Stimulated activated CD8-positive, alpha-beta memory T cell treated with anti-CD3 and anti-CD28 coated beads, Interleukin-7, amount 100 ng/mL, for 24 hours (primary cell): ENCODE results near the gene OR4E2.
"Not testable (repeated sequence)": the region's sequence is repeated elsewhere in the genome, so short reads cannot be mapped to it uniquely, and the experiment has no call there.

Experiments used
- DNase-seq: peaks from one replicate; pipeline ENCODE4 v3.0.0-alpha.2; 2020; ENCODE audit warnings: low read depth

The OR4E2 gene, protein sequence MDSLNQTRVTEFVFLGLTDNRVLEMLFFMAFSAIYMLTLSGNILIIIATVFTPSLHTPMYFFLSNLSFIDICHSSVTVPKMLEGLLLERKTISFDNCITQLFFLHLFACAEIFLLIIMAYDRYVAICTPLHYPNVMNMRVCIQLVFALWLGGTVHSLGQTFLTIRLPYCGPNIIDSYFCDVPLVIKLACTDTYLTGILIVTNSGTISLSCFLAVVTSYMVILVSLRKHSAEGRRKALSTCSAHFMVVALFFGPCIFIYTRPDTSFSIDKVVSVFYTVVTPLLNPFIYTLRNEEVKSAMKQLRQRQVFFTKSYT

DNA sequence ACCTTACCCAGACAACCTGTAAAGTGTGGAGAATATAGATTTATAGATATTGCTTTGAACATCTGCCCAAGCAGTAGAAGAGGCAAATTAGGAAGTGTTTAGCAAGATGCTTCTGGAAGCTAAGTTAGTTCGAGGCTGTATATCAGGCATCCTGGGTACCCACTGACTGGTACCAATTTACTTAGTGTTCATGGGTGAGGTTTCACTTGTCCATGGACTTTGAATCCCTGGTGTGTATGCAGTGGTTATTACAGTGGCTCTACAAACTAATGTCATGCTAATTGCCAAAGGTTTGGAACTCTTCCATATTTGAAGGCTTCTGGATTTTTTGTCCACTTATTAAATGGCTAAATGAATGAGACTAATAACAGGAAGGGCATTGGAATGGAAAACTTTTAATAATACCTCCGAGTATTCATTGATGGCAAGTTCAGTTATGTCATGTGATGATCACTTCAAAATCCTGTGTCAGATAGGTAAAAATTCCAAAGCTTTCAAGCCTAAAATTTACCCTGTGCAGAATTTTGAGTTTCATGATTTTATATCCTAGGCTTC, at the start of gene OR4E2:
OR4E2 (plus strand) TSS at position 505 of the 555 bp plus-strand sequence. CDS start 11,248 bp downstream, outside the sequence.
- no peak for DNase-seq

DNA sequence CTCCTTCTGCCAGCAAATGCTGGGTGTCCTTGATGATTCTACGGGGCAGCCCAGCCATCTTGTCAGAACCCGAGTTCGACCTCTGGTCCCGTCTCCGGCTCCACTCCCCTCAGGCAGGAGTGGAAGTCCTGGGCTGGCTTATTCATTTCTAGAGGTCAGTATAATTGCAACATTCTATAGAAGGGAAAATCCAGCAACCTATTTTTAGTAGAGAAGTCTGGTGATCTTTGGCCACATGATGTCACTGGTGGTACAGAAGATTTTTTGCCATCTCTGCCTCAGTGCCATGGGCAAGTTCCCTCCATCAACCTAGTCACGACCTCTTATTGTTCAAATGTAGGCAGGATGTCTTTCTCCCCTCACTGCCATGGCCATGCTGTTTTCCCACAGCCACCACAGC, 41.3 kb upstream of the OR4E2 start:
- no peak for DNase-seq

DNA sequence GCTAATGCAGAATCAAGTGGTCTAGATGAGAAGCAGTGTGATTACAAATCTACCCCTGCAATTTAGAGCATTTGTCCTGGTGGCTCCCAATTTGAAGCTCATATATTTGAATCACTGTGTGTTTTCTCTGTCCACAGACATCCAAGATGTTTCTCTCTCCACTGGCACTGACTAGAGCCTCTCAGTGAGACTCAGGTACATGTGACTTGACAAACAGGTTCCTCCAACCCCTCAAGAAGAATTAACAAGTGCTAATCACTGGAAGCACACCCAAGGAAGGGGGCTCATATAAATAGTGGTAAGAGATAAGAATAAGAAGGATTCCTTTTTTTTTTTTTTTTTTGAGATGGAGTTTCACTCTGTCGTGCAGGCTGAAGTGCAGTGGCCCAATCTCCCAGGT, 39.4 kb upstream of the OR4E2 start:
- DNase-seq: no peak

DNA sequence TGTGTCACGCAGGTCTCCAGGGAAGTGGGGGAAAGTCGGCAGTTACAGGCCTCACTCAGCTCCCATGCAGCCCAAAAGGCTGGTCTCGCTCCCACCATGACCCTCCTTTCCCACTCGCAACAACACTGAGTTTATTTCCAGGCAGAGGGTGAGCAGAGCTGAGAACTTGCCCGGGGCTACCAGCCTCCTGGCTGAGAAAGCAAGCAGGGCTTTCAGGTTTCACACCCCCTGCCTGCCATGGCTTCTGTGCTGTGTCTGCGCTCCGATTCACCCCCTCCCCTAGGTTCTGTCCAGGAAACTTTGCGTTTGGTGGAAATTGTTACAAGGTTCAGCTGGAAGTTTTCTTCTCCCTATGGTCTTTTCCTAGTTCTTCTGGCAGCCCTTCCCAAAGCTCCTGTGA, 36.0 kb upstream of the OR4E2 start:
- DNase-seq: no peak

DNA sequence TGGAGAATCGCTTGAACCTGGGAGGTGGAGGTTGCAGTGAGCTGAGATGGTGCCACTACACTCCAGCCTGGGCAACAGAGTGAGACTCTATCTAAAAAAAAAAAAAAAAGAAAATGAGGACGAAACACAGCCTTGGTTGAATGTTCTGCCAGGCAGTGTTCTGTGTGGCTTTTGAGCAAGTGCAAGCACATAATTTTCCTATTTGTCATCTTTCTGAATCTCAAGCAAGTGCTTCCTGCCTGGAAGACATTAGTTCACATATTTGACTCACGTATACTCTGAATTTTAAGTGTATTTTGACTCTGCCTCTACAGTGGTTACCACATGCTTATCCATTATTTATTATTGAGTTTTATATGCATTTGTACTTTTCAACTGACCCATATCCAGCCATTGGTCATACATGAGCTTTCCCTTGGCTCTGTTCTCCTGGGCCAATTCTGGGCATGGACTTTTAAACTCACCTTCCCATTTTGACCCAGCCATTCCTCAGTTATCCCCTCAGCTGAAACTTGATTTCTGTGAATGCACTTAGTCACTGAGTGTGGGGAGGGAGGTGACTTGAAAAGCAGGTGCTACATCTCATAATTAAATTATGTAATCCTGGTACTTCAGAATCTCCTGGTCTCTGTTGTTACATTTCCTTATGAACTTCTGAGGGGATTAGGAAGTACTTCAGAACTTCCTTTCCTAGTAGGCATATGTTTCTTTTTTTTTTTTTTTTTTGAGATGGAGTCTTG, 27.0 kb upstream of the OR4E2 start:
- DNase-seq: no peak

DNA sequence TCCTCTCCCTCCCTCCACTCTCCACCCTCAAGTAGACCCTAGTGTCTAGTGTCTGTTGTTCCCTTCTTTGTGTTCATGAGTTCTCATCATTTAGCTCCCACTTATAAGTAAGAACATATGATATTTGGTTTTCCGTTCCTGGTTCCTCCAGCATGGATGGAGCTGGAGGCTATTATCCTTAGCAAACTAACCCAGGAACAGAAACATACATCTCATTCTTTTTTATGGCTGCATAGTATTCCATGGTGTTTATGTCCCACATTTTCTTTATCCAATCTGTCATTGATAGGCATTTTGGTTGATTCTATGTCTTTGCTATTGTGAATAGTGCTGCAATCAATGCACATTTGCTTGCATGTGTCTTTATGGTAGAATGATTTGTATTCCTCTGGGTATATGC, 23.1 kb upstream of the OR4E2 start:
- DNase-seq: not testable (repeated sequence)

DNA sequence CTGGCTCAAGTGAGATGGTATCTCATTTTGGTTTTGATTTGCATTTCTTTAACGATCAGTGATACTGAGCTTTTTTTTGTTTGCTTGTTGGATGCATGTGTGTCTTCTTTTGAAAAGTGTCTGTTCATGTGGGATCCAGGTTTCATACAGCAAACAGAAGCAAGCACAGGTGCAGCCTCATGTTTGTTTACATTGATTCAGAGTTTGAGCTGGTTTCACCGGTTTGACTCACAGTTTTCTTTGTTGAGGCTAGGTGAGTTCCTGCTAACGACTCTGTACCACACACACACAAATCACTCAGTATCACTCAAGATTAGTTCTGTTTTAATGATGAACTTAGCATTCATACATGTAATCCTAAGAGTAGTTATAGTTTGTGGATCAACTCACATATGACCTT, 22.6 kb upstream of the OR4E2 start:
- no peak for DNase-seq

DNA sequence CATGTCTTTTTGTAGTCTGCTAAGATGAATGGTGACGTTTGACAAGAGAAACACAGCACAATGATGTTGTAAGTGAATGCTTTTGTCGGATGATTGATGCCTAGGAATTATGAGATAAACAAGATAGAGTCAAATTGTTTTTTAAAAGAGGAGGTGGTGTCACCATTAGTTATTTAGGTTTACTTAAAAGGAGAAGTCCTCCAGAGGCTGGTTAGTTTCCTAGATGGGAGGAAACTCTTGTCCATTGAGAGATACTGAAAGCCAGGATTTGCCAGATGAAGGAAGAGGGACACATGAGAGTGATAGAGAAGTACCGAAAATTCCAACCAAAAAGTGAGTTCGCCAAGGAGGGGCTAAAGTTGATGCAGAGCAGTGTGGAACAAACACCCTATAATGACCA, 18.8 kb upstream of the OR4E2 start, which contains the start of gene OR10G2:
OR10G2 (minus strand) TSS at position 101 of the 400 bp plus-strand sequence; CDS start at position 3, 98 bp downstream.
- DNase-seq: no peak

DNA sequence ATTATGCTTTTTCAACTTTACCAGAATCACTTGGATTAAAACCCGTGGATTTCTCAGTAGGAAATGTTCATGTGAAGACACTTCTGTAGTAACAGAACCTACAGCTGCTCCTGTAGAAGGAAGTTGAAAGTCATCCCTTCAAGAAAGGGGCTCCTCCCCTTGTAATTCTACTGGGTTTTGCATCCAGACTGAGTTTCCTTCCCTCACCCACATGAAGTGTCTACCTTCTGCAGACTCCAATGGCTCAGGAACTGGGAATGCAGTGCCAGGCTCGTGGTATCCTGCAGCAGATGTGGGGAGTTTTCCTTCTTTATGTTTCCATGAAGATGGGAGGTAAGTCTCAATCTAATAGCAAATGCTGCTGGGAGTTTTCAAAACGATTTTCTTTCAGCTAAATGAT, 11.0 kb upstream of the OR4E2 start:
- no peak for DNase-seq

DNA sequence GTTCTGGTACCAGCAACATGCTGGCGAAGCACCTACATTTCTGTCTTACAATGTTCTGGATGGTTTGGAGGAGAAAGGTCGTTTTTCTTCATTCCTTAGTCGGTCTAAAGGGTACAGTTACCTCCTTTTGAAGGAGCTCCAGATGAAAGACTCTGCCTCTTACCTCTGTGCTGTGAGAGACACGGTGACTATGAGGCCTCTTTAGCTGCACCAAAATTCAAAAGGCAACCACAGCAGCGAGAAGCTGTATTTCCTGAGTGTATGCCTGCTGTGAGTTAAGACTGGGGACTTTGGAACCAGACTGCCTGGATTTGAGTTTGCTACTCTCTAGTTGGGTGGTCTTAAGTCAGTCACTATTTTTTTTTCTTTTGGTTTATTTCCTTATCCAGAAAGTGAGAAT, 10.2 kb upstream of the OR4E2 start:
- no peak for DNase-seq

DNA sequence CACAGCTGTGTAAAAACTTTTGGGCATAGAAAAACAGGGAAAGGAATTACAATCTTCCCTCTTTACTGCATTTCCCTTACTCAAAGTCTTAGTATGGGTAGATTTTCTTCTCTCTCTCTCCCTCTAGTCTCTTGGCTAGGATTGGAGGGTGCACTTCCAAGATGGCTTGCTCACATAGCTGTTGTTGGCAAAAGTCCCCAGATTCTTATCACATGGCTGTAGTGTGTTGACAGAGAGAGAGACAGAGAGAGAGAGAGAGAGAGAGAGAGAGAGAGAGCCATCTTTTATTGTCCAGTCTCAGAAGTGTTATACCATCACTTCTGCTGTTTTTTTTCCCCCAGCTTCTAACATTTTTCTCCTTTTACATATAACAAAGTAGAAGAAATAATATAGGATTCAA, 6.3 kb upstream of the OR4E2 start:
- DNase-seq: no peak

DNA sequence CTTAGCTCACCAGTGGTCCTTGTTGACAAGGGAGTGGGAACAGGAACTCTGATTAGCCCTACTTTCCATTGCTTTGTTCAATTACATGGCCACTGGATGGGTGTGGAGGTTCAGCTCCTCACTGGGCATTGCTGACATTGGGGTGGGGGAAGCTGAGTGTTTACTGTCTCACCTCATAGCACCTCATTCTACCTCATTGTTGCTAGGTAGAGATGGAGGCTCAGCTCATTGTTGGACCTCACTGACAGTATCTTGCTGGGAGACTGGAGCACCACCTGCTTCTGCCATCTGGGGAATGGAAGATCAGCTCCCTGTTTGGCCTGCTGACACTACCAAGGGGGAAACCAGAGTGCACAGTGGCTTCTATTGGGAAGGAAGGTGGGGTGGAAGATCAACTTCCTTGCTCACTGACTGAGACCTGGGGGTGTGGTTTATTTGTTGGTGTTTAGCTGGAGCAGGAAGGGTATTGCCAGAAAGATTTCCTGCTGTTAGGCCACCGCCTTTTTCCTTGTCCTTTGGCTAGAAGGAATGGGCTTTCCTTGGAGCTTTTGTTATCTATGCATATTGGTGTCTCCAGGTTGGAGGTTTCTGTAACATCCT, 1.3 kb upstream of the OR4E2 start:
- DNase-seq: no peak

DNA sequence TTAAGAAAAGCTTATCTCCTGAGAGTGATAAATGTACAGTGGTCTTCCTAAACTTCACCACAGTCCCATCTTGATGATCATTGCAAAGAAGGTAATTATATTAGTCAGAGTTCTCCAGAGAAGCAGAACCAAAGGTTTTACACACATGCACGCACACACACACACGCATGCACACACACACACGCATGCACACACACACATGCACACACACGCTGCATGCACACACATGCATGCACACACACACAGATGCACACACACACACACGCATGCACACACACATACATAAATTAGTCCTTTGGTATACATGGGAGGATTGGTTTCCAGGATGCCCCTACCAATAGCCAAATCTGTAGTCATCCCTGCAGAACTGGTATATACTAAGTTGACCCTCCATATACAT, 580 bp downstream of the OR4E2 start:
- DNase-seq: no peak

DNA sequence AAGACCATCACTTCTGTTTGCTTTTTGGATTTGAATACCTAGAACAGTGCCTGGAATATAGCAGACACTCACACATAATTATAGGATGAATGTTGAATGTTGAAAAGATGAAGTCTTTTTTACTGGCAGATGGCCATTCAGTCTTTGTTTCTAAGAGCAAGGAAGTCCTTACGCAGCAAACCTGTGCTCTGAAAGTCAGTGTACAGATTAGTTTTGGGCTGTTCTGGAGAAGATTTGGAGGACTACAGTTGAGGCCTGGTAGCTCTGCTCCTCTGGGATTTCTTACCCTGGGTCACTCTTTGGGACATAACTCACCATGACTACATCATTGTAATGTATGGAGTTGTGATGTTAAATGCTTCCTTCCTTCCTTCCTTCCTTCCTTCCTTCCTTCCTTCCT, 3.3 kb downstream of the OR4E2 start:
- no peak for DNase-seq

DNA sequence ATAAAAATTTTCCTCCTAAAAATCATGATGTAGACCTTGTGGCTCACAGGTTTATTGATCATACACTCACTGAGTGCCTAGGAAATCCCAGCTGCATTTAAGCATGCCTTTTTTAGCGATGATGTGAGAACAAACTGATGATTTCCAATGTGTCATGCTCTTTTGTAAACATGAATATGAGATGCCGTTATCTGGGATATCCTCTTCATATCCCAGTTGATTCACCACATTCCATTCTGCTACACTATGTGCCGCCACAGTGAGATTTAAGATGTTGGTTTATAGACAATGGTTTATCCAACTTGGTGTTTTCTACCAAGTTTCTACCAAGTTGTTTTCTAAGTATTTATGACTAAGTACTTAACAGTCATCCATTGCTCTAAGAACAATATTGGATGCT, 14.7 kb downstream of the OR4E2 start:
- DNase-seq: no peak

DNA sequence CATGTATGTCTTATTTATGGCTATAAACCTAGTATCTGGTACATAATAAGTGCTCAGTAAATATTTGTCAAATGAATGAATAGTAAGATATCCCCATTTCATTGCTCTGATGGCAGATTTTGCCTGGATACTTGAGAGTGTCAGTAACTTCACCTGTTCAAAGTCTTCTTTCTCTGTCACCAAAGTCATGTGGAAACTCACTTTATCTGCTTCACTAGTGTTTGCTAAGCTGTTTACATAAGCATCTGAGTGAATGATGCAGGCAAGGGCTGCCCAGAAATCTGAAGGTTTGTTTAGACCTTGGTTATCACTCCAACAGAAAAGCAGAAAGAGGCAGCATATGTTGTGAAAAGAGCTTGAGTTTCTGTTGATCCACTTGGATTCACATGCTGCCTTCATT, 15.6 kb downstream of the OR4E2 start:
- no peak for DNase-seq

DNA sequence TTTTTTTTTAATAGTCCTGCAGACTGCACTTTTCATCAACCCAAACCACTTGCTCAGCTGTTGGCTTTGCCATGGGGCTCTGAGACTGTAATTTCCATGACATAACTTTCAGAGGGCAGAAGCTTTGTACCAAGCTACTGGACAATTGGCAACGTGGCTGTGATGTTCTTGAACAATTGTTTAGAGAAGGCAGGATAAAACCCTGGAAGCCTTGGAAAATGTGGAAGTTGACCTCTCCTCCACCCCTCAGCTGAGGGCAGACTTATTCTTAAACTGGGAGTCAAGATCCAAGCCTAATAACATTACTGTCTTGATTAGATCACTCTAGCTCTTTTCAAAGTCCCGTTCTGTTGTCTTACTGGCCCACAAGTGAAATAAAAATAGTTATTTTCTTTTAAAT, 17.7 kb downstream of the OR4E2 start:
- no peak for DNase-seq

DNA sequence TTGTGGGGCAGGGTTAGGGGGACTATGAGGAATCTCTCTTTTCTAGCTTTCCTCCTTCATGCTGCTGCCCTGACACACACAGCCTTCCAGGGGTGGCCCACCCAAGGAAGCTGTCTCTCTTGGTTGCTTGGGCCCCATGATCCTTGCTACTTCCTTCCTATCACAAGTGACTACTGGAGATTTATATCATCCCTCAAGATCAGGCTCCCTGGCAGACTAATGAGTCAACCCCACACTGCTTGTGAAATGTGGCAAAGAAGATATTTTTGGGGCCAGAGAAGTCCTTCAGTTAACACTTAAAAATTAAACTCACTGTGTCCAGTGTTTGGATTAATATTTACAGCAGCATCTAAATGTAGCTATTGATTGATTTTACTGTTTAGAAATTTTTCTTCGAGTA, 18.5 kb downstream of the OR4E2 start:
- no peak for DNase-seq

DNA sequence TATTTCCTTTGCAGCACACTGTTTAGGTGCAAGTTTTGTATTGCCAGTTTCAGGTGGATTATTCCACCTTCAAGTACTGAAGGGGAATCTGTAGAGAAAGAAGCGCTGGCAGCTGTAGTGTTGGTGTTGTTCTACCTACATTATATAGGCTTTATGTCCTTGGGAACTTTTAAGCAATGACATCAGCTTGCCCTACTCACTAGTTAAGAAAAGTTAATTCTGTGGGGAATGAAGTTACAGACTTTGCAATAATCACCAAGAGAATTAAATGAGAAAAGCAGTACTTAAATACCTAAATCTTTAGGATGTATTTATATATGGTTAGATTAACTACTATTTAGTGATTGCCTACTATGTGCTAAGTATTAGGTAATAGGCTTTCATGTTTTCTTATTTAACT, 20.1 kb downstream of the OR4E2 start, which contains the start of gene OR4E1:
OR4E1 (minus strand) TSS at position 101 of the 400 bp plus-strand sequence. CDS start 2,883 bp downstream, outside the sequence.
- DNase-seq: no peak

DNA sequence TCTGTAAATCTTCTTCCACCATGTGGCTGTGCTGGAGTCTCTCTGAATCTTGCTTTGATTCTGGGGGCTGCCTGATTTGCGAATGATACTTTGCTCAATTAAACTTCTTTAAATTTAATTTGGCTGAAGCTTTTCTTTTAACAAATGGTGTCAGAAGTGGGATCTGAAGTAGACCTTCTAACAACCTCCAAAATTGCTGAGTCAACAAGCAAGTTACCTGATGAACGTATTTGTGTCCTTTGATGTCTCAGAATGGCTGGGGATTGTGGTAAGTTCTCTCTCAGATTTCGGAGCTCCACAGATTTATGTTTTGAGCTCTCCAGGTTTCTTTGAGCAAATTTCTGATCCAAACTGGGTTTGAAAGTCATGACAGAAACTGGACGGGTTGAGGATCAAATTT, 21.9 kb downstream of the OR4E2 start:
- no peak for DNase-seq

DNA sequence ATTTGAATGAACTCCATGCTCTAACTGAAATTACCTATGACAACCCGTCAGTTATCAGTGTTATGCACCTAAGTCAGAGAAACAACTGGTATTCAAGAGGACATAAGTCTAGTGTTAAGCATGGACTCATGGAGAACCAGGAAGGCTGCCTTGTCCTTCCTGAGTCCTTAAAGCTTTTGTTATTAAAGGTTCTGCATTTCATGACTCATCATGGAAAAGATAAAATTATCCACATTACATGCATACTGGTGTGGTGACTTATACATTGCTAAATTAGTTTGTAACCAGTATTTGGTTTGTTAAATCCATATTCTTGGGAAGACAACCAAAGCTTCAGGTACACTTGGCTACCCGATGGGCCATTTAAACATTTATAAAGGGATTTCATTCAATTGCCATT, 26.4 kb downstream of the OR4E2 start:
- DNase-seq: no peak

DNA sequence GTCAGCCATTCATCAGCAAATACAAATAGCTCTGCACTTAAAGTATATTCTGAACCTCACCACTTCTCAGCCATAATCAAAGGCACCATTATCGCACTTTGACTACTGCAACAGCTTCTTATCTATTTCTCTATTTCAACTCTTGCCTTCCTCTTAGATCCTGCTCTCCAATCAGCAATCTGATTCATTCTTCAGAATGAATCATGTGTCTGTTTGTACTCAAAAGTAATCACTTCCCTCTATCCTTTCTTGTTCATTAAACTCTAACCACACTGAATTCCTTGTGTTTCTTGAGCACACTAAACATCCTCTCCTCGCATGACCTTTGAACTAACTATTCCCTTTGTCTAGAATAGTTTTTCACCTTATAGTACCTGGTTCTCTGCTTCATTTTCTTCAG, 32.8 kb downstream of the OR4E2 start:
- no peak for DNase-seq

DNA sequence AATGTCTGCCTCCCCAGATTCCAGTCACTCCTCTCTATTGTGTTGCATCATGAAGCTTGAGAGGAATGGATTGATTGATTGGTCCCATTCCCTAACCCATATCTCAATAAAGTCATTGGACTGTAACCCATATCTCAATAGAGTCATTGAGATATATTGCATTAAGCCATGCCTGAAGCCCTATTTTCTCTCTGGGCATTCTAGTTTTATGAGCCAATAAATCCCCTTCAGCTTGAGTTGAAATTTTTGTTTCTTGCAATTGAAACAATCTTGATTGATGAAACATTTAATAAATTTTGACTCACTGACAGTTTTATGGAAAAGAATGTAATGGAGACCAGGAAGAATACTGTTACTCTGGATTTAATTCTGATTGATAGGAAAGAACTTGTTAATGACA, 40.8 kb downstream of the OR4E2 start:
- DNase-seq: no peak
